Limb (tissue), 2 donors: ENCODE measurements around the gene ADRA2C.
"Not testable (repeated sequence)": the region's sequence is repeated elsewhere in the genome, so short reads cannot be mapped to it uniquely, and the experiment has no call there.

Experiments
- DNase-seq, 2 donors: peaks; one replicate each; pipeline ENCODE4 v3.0.0-alpha.2; 2016; ENCODE audit errors: extremely low spot score in 2 of 2

Gene ADRA2C

DNA sequence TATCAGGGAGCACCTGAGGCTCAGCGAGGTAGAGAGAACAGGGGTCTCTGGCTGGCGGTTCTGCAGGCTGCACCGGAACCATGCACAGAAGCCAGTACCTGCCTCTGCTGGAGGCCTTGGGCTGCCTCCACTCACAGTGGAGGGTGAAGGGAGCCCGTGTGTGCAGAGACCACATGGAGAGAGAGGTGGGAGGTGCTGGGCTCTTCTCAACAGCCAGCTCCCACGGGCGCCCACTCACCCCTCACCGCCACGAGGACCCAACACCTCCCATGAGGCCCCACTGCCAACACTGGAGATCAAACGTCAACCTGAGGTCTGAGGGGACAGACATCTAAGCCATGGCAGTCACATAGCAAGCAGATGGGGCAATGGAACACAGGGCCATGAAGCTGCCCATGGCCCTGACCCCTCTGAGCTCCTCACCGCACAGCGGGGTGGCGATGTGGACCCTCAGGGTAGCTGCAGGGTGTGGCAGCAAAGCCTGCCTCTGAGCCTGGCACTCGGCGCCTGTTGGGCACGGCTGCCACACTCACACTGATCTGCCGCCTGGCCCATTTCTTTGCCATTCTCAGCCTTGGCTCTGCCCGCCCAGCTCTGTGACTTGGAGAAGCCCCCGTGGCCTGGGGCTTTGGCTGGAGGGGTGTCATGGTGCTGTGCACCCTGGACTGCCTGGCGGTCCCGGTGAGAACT, 44.8 kb downstream of the ADRA2C start:
- no peak for DNase-seq

DNA sequence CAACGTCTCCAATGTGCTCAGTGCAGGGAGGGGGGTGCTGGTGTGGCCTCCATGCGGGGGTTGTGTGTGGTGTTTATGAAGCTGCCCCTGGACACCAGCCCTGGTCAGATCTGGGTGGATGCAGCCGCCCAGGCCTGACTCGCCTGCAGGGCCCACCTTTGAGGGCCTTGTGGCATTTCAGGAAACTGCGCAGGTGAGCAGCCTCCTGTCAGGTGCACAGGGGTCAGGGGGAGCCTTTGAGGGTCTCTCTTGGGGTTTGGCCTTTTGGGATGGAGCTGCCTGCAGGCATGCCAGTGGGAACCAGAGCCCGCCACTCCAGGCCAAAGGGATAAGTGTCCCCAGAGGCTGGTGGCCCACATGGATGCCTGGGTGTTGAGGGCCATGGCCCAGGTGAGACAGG, 45.4 kb downstream of the ADRA2C start:
- no peak for DNase-seq

DNA sequence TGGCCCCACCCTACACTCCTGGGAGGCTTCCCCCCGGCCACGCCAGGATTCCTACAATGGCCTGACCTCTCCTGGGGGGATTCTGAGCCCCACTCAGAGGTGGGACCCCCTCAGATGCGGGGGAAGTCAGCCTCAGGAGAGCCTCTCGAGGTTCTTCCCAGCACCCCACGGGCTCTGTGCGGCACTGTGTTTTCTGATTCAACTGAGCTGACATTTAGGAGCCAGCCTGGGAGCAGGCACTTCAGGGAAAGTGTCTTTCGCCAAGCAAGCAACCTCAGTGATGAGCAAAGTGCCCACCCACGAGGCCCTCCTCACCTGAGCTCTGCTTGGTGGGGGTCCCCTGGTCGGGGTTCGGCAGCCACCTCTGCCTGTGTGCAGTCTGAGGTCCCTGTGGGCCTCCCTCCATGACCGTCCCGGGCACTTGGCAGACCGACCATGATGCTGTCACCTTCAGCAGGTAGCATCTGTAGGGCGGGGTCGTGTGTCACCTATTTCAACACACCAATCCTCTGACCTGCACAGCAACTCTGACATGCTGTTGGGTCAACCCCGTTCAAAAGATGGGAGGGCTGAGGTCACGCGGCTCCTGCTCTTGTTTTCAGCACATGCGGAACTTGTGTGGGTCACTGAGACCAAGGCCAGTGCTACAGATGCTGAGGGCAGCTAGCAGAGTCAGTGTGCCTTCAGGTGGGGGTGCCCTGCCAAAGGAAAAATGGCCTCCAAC, 46.2 kb downstream of the ADRA2C start:
- no peak for DNase-seq

DNA sequence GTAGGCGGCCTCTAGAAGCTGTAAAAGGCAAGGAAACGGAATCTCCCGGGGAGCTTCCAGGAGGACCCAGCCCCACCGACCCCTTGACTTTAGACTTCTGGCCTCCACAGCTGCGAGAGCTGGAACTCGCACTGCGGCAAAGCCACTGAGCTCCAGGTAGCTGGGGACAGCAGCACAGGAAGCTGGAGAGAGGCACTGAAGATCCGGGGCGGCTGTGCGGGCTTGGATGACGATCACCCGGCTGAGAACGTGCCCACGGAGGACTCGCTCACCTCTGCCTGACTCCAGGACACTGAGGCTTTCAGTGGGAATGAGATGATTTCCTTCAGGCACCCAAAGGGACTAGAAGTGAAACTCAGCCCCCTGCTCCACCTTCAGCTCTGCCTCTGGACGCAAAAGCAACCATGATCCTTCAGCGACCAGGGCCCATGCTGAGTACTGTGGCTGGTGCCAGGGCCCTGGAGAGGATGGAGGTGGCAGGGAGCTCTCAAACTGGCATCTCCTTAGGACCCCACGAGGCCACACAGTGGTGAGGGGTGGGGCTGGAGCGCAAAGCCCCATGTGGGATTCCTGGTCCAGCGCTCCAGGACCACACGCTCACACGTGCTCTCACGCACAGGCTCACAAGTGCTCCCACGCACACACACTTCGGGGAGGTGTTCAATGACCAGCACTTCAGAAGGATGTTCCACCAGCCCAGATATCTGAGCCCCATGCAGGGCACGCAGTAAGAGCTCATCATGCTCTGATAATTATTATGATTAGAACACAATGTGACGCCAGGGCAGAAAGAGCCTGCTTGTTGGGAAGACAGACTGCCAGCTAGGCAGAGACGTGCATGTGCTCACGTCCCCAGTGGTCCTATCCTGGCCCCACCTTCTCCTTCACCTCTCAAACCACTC, 47.2 kb downstream of the ADRA2C start:
- DNase-seq, result no peak

DNA sequence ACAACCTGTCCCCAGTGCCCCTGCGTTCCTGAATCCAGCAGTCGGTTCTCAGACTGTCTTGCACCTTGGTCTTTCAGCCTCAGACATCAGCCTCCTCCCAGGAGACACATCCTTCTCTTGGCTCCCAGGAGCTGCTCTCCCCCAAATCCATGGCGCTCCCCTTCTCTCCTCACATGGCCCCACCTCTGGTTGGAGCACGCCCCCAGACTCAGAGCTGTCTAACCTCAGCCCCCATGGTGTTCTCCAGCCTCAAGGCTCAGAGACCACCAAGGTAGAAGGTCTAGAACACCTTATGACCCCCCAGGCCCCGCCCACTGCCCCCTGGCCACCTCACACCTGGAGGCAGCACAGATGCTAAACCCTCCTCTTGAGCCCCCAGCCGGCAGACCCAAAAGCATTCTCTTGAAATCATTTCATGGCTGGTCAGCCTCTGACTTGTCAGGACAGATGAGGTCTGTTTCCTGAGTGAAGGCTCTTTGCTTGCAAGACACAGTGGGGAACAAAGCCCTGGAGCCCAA, 47.9 kb downstream of the ADRA2C start:
- DNase-seq, result no peak

DNA sequence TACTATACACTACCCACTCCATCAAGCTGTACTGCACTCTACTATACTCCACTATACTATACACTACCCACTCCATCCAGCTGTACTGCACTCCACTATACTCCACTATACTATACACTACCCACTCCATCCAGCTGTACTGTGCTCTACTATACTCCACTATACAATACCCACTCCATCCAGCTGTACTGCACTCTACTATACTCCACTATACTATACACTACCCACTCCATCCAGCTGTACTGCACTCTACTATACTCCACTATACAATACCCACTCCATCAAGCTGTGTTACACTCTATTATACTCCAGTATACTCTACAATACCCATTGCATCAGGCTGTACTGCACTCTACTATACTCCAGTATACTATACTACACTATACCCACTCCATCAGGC, 48.7 kb downstream of the ADRA2C start:
- not testable (repeated sequence) for DNase-seq

DNA sequence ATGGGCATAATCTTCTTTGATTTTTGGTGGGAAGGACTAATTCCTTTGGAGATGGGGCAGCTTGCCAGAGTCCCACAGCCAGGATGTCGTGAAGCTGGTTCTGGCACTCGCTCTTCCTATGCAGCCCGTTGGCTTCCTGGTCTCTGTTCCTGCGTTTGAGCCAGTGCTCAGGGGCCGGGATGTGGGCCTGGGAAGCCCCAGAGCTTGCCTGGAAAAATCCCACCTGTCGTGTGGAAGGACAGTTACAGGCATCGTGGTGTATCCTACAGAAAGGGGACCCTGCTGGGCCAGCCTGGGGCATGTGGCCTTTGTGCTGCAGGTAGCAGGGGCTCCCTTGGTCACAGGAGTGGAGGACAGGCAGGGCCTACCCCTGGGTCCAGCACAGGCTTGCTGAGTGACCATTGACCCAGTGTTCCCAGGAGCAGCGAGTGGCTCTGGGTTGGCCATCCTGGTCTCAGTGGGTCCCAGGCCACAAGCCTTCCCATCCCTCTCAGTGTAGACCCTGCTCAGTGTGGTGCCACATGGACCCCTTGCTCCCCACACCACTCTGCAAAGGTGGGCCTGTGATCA, 50.2 kb downstream of the ADRA2C start:
- DNase-seq, result no peak

DNA sequence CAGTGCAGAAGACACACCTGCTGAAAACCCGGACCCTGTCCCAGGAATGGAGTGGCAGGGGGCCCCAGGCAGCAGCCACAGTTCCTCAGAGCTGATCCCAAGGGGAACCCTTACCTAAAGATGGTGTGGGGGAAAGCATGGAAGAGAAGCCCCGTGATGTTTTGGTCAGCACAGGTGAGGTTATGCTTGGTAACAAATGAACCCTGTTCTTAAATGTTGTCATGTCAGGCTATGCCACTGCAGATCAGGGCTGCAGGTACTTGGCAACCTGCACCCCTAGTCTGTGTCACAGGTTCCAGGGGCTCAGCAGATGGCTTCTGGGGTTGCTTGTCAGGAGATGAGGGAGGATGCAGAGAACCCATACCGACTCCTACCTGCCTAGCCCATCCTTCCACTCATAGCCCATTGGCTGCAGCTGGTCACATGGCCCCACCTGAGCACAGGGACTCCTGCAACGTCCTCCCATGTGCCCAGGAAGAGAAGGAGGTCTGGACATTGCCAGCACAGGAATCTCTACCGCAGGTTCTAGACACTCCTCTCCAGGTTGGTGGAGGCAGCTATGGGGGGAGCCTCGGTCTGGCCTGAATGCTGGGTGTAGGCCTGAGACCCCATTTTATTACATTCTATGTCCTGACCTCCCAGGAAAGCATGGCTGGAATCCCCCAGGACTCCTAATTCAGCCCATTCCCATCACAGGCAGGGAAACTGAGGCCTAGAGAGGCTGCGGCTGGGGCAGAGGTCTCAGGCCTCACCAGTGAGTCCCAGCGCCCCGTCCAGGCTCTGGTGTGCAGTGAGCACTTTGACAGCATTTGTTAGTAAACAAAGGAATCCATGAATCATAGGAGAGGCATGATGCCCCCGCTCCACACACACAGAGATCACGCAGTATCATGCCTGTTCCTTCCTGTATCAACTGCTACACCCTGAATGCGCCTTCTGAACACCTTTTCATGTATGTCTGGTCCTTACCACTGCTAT, 51.1 kb downstream of the ADRA2C start:
- DNase-seq, result no peak
